Activated CD8-positive, alpha-beta memory T cell treated with anti-CD3 and anti-CD28 coated beads for 24 hours (primary cell): Measurements from ENCODE around the gene CCDC89.
"Not testable (repeated sequence)": the region's sequence is repeated elsewhere in the genome, so short reads cannot be mapped to it uniquely, and the experiment has no call there.

Experiments used
- DNase-seq: peaks from one replicate; pipeline ENCODE4 v3.0.0-alpha.2; 2020

The CCDC89 gene

DNA sequence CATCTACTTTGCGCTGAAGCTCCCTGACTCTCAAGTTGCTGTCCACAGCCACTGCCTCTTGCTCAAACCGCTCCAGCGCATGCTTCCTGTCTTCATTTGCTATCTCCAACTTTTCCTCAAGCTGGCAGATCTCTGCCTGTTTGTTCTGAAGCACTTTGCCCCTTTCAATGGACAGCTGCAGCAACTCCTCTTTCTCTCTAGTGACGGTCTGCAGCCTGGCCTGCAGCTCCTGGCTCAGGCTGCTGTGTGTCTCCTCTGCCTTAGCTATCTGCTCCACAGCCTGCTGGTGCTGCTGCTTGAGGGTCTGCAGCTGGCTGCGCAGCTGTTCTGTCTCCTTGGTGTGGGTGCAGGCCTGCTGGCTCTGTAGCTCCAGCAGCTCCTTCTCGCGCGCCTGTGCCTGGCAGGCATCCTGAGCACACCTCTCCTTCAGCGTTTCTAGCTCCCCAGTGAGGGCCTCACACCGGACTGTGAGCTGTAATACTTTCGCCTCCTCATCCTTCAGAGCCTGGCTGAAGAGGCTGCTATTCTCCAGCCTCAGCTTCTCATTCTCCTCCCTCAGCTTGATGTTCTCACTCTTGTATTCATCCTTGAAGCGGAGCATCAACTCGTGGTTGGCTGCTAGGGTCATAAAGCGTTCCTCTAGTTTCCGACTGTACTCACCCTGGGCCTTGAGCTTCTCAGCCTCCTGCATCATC, 723 bp downstream of the CCDC89 start:
- DNase-seq: no peak

DNA sequence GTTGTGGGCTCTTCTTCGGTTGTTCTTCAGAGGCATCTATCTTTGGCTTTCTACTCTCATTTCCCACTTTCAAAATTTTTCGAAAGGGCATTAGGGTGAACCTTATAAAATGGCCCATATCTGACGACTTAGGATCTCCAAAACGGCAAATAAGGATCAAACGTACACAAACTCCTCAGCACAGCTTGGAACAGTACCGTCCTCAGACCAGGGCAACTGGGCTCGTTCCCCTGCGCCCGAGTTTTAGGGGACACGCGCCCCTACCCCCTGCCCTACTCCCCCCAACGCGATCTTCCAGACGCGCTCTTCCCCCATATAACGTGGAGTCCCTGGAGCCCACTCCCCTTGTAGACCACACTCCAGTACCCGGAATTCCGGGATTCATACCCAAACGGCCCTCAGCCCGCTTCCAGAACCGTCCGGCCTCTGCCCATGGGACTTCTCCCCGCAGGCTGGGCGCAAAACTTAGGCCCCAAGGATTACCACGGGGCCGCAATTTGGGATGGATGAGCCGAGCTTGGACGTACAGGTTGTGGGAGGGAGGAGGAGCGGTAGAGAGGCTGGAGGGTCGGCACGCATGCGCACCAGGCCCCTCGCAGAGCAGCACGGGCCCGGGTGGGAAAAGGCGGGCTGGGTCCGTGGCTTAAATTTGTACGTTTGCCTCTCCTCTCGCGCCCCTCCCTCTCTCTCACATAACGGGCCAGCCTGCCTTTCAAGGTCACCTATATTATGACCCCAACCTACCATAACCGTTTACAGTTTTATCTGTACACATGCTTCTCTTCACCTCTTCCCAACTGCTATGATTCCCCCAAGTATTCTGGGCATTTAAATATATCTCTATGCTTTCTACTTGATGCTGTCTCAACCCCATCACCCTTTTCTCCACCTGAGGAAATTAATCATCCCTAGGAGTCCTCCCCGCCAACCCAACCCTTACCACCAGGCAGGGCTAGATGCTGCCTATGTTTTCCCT, 3.4 kb downstream of the CCDC89 start:
- DNase-seq: peak; percentile 89

DNA sequence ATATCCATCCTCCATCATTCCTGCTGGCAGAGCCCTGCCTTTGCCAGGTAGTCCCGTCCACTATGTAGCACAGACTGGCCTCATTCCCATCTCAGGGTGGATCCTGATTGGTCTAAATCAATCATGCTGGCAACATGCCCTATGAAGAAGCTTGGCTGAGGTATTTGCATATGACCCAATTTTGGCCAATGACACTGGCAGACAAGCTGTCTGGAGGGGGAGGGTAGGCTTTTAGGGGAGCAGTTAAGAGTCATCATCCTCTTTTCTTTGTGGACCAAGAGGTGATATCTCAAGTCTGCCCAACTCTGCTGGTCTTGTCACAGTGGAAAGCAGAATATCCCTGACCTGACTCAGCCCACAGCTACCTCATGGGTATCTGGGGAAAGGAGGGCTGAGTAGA, 5.1 kb downstream of the CCDC89 start:
- no peak for DNase-seq

DNA sequence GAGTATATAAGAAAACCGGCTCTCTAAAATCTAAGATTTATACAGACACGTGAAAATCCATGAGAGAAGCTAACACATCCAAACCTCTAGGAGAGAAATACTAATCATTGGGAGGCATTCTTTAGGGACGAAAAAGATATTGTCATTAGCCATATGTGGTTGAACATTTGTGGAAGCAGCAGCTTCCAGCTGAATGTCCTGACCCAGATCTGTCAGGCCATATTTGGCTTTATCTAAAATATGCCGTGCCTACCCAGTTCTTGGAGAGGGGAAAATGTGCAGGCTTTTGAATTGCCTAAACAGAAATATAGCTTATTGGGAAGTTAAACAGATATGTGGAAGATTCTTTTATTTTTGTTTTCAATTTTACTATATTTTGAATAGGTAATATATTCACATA, 6.4 kb downstream of the CCDC89 start:
- no peak for DNase-seq

DNA sequence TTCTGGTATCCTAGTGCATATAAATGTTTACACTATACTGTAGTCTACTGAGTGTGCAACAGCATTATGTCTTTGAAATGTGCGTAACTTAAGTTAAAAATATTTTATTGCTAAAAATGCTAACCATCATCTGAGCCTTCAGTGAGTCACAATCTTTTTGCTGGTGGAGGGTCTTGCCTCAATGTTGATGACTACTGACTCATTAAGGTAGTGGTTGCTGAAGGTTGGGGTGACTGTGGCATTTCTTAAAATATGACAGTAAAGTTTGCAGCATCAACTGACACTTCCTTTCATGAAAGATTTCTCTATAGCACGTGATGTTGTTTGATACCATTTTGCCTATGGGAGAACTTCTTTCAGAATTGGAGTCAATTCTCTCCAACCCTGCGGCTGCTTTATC, 12.6 kb downstream of the CCDC89 start:
- no peak for DNase-seq

DNA sequence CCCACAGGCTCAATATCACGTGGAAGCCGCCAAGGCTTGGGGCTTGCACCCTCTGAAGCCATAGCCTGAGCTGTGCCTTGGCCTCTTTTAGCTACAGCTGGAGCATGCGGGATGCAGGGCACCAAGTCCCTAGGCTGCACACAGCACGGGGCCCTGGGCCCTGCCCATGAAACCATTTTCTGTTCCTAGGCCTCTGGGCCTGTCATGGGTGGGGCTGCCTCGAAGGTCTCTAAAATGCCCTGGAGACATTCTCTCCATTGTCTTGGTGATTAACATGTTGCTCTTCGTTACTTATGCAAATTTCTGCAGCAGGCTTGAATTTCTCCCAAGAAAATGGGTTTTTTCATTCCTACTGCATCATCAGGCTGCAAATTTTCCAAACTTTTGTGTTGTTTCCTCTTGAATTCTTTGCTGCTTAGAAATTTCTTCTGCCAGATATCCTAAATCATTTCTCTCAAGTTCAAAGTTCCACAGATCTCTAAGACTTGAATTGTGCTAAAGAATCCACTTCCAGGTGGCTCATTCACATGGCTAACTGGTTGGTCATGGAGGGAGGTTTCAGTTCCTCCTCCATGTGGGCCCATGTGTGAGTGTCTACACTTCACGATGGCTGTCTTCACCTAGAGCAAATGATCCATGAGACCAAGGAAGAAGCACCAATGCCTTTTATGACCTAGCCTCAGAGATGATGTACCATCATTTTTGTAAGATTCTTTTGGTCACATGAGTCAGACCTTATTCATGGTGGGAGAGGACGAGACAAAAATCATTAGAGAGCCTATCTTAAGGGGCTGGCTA, 13.7 kb downstream of the CCDC89 start:
- no peak for DNase-seq

DNA sequence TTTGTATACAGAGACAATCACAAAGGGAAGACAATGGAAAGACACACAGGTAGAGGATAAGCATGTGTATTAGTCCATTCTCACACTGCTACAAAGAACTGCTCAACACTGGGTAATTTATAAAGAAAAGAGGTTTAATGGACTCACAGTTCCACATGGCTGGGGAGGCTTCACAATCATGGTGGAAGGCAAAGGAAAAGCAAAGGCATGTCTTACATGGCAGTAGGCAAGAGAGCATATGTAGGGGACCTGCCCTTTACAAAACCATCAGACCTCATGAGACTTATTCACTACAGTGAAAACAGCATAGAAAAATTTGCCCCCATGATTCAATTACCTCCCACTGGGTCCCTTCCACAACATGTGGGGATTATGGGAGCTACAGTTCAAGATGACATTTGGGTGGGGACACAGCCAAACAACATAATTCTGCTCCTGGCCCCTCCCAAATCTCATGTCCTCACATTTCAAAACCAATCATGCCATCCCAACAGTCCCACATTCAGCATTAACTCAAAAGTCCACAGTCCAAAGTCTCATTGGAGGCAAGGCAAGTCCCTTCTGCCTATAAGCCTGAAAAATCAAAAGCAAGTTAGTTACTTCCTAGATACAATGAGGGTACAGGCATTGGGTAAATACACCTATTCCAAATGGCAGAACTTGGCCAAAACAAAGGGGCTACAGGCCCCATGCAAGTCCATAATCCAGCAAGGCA, 14.9 kb downstream of the CCDC89 start:
- not testable (repeated sequence) for DNase-seq

DNA sequence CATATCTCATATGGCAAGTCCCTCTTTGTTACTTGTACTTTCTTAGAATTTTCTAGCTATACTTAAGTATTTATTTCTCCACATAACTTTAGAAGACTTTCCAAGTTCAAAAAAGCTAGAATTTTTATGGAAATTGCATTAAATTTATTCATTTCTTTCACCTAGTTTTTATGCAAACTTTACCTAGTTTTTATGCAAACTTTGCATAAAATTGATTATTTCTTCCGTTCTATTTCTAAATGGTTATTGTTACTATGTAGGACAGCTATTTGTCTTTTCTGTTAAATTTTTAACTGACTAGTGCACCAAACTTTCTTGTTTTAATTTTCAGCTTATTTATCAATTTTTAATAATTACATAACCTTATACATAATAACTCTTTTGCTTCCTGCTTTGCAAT, 17.8 kb downstream of the CCDC89 start:
- DNase-seq: no peak

DNA sequence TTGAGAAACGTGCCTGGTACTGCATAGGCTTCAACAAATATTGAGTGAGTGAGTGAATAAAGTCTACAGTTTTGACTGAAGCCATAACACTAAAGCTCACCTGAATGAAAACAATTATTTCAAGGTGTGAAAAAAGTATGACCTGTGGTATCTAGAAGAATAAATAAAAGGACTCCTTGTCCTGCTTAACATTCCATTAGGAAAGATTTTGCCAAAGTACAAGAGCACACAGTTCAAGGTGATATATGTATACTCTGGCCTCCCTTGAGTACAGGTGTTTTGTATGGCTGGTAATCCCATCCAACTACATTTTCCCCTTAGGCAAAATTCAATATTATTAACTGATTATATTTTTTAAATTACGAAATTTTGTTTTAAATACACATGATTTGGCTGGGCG, 19.3 kb downstream of the CCDC89 start:
- no peak for DNase-seq

DNA sequence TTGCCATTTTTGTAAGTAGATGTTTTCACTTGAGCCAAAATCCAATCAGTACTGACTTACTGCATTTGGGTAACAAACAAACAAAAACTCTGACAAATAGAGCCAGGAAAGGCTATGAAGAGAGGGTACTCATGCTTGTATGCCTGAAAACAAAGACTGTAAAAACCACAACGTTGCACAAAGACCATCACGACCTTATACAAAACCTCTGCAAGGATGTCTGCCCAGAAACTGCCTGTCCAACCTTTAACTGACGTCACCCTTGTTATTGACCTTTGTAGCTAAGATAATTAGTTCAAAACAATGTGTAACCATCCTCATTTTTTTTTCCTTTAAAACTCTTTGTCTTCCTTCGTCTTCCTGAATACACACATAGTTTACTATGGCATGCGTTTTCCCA, 20.3 kb downstream of the CCDC89 start:
- no peak for DNase-seq

DNA sequence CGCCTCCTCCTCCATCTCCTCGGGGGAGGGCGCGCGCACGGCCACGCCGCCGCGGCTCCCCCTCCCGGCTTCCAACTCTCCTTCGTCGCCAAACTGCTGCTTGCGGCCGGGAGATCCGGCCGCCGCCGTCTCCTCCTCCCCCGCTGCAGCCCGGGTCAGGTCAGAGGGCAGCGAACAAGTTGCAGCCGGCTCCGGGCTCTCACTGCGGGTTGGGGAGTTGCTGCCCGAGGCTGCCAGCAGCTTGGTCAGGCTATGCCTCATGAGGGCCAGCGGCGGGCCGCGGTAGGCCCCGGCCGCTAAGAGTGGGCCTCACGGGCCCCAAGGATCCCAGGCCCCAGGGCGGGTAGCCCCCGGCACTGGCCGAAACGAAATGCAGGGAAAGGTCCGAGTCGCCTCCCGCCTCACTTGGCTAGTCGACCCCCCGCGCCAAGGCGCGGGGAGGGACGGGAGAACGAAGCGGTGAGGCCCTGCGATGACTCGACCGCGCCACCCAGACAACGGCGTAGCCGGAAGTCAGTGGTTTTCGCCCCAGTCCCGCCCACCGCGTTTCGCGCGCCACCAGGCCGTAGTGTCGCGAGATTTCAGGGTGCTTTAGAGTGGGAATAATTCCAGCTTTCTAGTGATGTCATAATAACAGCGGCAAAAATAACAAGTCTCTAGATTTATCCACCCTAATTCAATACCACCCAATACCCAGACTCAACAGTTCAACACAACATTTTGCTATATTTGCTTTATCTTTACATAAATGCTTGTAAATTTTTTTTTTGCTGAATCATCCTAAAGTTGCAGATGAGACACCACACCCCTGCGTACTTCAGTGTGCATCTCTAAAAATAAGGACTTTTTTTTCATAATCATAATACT, 21.1 kb downstream of the CCDC89 start, which contains the start of gene CREBZF:
TSS of gene CREBZF (minus strand) at position 515 of the 867 bp plus-strand sequence. CDS start at position 261, 254 bp downstream.
- peak; percentile 98 for DNase-seq

DNA sequence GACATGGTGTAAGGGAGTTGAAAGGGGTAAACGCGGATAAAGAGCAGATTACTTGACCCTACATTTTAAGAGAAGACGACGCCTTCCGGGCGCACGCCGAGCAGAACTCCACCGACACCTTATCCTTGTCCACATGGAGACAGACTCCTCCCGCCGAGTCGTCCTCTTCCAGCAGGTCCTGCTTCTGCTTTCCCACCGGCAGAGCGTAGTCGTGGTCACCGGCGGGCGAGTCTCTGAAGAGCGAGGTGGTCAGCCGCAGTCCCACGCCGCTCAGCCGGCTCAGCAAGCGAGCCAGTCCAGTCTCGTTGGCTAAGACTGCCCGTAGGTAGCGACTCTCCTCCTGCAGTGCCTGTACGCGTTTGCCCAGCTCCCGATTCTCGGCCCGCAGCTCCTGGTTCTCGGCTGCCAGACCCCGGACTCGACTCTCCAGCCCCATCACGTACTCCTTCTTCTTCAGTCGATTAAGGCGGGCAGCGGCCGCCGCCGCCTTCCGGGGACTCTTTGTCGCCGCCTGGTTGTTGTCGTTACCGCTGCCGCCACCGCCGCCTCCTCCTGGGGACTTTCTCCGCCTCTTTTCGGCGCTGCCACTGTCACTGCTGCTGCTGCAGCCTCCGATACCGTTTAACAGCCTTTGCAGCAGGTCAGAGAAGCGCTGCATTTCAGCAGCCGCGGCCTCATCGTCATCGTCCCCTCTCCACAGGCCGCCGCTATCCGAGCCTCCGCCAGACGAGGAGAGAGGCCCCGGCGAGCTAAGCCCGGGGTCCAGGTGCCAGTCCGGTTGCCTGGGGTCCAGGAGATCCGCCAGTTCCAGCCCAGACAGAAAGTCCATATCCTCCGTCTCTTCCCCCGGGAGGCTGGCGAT, 22.0 kb downstream of the CCDC89 start:
- peak; percentile 91 for DNase-seq

DNA sequence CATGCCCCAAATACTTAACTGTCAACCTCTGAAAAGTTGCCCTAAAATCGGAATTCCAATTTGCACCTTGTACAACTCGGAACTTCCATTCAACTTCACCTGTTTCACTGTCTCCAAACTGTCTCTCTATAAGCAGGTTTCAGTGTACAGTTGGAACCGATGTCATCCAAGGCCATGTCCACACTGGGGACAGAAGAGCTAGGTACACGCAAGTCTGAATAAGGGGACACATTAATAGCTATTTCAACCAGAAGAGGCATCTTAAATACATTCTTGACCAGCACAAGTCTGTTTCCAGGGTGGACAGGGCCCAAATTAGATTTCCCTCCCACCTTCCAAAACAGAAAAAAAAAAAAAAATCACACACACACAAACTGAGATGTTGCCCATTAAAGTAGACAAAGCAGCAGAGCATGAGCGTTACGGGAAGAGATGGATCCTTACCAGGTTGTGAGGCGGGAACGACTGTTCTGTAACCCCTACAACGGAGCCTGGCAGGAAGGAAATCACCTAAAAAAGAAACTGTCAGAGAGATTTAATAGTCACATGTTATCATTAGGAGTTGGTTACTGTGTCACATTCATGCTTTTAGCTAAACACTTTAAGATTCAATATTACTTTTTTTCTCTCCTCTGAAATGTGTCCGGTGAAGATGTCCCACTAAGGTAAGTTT, 22.8 kb downstream of the CCDC89 start:
- DNase-seq: no peak

DNA sequence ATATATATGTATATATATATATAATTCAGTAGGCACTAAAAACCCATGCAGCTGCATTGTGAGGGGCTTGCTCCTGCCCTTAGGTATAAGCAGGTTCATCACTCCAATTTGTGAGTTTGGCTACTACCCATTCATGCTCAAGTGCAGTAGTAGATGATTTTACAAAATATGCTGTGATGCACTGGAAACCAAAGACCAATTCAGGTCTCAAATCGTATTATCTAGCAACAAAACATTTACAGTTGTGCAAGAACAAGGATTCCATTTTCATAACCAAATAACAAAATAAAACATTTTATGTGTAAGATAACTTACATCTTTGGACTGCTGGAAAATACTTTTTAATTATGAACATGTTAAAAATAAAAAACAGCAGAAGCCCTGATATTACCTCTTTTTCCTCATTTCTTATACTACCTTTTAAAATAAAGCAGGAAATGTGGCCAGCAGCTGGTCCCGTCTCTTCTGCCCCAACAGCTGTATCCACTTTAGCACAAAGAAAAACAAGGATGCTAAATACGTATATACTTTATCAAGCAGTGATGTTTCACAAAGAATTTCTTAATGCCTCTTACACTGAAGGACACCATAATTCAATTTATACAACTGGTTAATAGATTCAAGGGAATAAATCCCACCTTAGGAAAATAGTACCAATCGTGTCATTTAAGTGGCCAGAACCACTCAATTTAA, 23.9 kb downstream of the CCDC89 start:
- DNase-seq: no peak

DNA sequence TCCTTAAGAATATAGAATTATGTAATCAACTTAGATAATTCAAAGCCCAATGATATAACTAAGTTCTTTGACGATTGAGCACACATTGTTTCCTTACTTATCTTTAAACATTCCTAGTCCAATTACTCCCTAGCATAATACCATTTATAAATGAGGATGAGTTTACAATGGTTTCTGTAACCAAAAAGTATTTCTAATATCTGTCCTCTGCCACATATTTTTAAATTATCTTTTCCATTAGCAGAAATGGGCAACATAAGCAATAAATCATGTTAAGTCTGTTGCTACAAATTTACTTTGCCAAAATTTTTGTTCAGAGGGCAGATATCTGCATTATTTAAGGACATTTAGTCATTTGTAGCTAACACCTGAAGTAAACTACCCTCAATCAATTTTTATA, 27.8 kb downstream of the CCDC89 start:
- DNase-seq: no peak

DNA sequence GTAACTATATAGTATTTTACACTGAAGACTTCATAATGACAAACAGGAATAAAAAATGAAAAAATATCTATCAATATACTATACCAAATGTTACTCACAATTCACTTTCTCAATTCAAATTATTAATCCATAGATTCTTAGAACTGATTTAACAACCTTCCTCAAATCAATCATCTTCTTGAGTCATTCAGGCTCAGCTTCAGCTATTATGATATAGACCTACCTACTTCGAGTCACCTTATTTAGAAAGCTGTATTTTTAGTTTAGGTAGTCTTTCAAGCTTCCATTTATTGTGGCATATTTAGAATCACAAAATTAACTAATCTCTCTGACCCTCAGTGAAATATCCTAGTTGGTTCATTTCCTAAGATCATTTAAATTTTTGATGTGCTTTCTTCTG, 29.2 kb downstream of the CCDC89 start:
- no peak for DNase-seq

DNA sequence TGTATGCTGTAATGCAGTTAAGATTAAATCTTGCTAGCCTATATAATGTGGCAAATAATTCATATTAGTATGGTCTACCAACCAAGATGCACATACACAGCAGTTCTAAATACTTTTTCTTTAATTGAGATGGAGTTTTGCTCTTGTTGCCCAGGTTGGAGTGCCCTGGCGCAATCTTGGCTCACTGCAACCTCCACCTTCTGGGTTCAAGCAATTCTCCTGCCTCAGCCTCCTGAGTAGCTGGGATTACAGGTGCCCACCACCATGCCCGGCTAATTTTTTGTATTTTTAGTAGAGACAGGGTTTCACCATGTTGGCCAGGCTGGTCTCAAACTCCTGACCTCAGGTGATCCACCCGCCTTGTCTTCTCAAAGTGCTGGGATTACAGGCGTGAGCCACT, 31.7 kb downstream of the CCDC89 start:
- DNase-seq: not testable (repeated sequence)

DNA sequence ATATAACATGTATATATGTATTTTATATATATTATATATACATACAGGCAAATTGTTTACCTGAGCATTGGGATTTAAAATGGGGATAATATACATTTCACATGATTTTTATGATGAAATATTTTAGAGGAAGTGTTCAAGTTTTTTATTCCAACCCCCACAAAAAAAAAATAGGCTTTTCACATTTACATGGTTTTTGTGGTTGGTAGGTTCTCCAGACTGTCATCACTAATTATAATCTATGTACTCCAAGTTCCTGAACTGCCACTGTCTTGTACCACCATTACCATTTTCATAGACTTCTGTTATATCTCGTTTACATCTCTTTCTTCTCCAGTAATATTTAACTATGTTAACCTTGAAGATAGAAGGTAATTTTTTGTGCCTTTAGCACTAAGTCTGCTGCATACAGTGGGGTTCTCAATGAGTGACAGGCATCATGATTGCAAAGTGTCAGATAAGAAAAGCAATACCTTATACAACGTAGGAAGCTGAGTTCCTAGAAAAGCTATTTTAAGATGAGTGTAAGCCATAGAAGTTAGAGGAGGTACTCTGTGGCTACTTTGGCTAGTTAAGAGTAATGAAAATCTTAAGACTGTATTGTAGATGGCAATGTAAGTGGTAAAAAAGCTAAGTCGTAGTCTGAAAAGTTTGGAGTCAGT, 33.1 kb downstream of the CCDC89 start:
- no peak for DNase-seq

DNA sequence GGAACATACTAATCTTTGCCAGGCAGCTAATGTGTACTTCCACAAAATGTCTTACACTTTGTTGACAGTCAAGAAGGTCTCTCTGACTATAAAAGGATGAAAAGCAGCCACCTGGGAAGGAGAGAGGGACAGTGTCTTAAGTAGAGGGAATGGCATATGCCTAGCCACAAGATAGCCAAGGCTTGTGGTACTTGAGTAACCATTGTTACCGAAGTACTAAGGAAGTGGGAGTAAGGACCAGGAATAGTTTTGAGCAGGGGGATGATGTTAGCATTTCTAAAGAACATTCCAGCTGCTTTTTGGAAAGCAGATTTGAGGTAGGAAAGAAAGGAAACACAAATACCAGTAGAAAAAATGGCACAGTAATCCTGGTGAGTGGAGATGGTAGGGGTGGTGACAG, 34.9 kb downstream of the CCDC89 start:
- DNase-seq: no peak
